Dermis blood vessel endothelial cell (primary cell): ENCODE measurements around the gene EEF1G. TPM values are rescaled to one million over a fixed set of nuclear protein-coding genes. Genes with fewer than 3 reads are reported as not detected.

ENCODE experiments used
- DNase-seq: peaks from one replicate; pipeline ENCODE4 v3.0.0; 2010
- total RNA-seq: library from RNA; depleted of rRNA; stranded (reverse); fragments of >200 nt; gene quantifications from 2 replicates; pipeline ENCODE4 v1.2.3, GENCODE V29; 2014

The EEF1G gene
- total RNA-seq, 1 donor from 2014 or later, result 1,561 TPM

DNA sequence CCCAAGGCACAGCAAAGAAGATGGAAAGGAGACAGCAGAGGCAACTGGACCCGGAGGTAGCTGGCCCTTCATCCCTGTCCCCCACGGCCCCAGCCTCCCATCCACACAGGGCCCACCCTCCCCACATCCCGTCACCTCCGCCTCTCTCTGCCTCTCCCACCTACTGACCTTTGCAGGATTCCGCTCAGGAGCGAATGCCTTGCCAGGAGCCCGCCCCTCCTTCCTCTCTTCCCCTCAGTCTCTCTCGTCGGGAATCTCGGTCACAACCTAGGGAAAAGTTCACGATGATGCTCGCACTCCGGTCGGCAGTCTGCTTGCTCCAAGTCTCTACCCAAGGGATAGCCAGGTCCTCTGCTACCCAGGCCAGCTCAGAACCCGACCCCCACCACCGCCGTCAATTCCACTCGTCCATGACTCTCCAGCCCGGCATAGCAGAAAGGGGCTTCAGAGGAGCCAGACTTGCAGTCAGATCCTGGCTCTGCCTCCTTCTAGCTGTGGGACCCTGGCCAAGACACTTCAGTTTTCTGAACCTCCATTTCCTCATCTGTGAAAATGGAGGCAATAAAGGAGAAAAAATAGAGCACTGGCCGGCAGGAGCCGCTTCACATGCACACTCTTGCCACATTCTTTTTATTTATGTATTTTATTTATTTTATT is 37.3 kb downstream of the EEF1G start:
- no peak for DNase-seq

DNA sequence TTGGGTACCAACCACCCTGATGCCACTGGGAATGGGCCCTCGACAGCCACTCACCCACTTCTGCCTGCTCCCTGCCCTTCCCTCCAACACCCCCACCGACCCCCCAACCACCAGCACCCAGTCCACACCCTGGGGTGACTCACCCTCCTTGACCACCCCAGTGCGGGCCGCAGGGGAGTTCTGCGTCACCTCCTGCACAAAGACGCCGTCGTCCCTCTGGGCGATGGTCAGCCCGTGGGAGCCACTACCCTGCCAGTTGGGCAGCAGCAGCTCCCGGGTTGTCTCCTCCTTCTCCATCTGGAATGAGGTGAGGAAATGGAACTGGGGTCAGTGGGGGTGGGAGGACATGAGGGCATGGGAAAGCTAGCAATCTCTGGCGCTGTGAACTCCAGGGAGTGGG is 37.9 kb downstream of the EEF1G start:
- no peak for DNase-seq

DNA sequence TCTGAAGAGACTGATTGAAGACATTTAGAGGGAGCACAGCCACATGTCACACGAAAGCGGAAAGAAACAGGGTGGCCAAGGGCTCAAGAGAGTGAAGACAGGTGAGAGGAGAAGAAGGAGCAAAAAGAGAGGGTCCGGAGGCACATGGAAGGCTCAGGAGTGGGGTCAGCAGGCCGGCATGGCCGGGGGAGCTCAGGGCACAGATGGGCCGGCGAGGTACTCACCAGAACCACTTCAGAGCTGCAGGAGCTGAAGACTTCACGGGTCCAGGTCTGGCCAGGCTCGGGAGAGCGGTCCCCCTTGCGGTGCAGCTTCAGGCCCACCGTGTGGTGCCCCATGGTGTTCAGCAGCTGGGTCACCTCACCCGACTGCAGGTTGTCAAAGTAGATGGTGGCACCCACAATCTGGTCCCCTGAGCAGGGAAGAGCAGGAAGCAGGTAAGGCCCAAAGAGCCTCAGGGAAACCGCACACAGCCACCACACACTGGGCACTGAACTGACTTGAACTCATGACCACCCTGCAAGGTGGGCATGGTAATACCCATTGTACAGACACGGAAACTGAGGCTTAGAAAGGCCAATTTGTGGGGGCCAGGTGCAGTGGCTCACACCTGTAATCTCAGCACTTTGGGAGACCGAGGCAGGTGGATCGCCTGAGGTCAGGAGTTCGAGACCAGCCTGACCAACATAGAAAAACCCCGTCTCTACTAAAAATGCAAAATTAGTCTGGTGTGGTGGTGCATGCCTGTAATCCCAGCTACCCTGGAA is 38.7 kb downstream of the EEF1G start:
- no peak for DNase-seq

DNA sequence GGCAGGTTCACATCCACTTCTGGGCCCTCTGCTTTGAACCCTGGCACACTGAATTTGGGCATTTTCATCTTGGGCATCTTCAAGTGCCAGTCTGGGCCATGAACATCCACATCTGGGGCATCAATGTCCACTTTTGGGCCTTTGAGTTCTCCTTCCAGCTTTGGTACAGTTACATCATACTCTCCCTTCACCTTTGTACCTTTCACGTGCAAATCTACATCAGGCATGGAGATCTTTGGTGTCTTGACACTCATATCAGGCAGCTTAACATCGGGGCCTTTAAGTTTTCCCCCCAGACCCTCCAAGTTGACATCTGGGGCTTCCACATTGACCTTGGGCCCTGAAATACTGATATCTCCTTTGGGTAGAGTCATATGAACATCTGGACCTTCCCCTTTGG is 41.6 kb downstream of the EEF1G start:
- no peak for DNase-seq

- DNase-seq, result no peak
Measured at GRCh38 chr11:62516736-62517371, 56.8 kb downstream of the EEF1G start.

GRCh38 chr11:62514151-62514550 is 59.5 kb downstream of the EEF1G start:
- no peak for DNase-seq

- no peak for DNase-seq
Measured at GRCh38 chr11:62513626-62514025, 60.1 kb downstream of the EEF1G start.

- DNase-seq, result no peak
Measured at GRCh38 chr11:62512961-62513360, 60.7 kb downstream of the EEF1G start.

Other genes starting within 250 kb of the EEF1G start
- 27.4 and 40.3 TPM in 2 replicates for gene ASRGL1, start 236.4 kb downstream of the EEF1G start, total RNA-seq
- gene SCGB1A1, start 154.9 kb downstream of the EEF1G start, total RNA-seq, result not detected in 2 replicates
- gene AHNAK, start 27.1 kb downstream of the EEF1G start, total RNA-seq, result 517 and 766 TPM in 2 replicates
- gene TUT1, start 17.6 kb upstream of the EEF1G start, total RNA-seq, result 13.8 and 15.1 TPM in 2 replicates
- gene MTA2, start 28.0 kb upstream of the EEF1G start, total RNA-seq, result 190 and 209 TPM in 2 replicates
- gene EML3, start 38.9 kb upstream of the EEF1G start, total RNA-seq, result 40.2 and 42.1 TPM in 2 replicates
- gene ROM1, start 39.4 kb upstream of the EEF1G start, total RNA-seq, result 5.4 and 5.6 TPM in 2 replicates
- gene B3GAT3, start 48.1 kb upstream of the EEF1G start, total RNA-seq, result 16.2 and 18.2 TPM in 2 replicates
- gene GANAB, start 72.7 kb upstream of the EEF1G start, total RNA-seq, result 237 and 423 TPM in 2 replicates
- 29.6 and 38.0 TPM in 2 replicates for gene INTS5, start 79.4 kb upstream of the EEF1G start, total RNA-seq
- 27.5 and 28.6 TPM in 2 replicates for gene C11orf98, start 91.3 kb upstream of the EEF1G start, total RNA-seq
- 5.2 and 5.8 TPM in 2 replicates for gene CSKMT, start 91.4 kb upstream of the EEF1G start, total RNA-seq
- 5.0 and 6.1 TPM in 2 replicates for gene UQCC3, start 97.8 kb upstream of the EEF1G start, total RNA-seq
- 2.5 and 3.6 TPM in 2 replicates for gene LBHD1, start 98.4 kb upstream of the EEF1G start, total RNA-seq
- gene UBXN1, start 105.2 kb upstream of the EEF1G start, total RNA-seq, result 126 and 217 TPM in 2 replicates
- 0.34 and 0.51 TPM in 2 replicates for gene LRRN4CL, start 115.6 kb upstream of the EEF1G start, total RNA-seq
- 19.4 and 38.6 TPM in 2 replicates for gene BSCL2, start 133.5 kb upstream of the EEF1G start, total RNA-seq
- not detected in 2 replicates for gene GNG3, start 133.8 kb upstream of the EEF1G start, total RNA-seq
- 6.5 and 11.1 TPM in 2 replicates for gene HNRNPUL2, start 153.6 kb upstream of the EEF1G start, total RNA-seq
- gene TTC9C, start 154.6 kb upstream of the EEF1G start, total RNA-seq, result 28.9 and 30.0 TPM in 2 replicates
- gene ZBTB3, start 180.3 kb upstream of the EEF1G start, total RNA-seq, result 12.2 and 14.1 TPM in 2 replicates
- 42.7 and 76.1 TPM in 2 replicates for gene POLR2G, start 187.7 kb upstream of the EEF1G start, total RNA-seq
- gene TAF6L, start 197.5 kb upstream of the EEF1G start, total RNA-seq, result 35.7 and 40.2 TPM in 2 replicates
- 29.0 and 41.7 TPM in 2 replicates for gene TMEM179B, start 213.5 kb upstream of the EEF1G start, total RNA-seq
- 10.7 and 21.8 TPM in 2 replicates for gene TMEM223, start 218.1 kb upstream of the EEF1G start, total RNA-seq
- 38.1 and 44.2 TPM in 2 replicates for gene NXF1, start 231.5 kb upstream of the EEF1G start, total RNA-seq